Astrocyte of the cerebellum (primary cell): ENCODE data around the gene MYADML2.

Experiments
- DNase-seq: peaks from one replicate; pipeline ENCODE4 v3.0.0-alpha.2; 2011; ENCODE audit warnings: low read depth
- H3K4me3 ChIP-seq: 2 replicates; pipeline ENCODE4 v1.5.1; 2011; ENCODE audit warnings: mild to moderate bottlenecking, low read depth, low read length, moderate library complexity
- CTCF ChIP-seq: IDR thresholded peaks from 2 replicates; pipeline ENCODE4 v1.5.1; 2012; ENCODE audit warnings: low read length, low read depth, moderate library complexity, mild to moderate bottlenecking; ENCODE audit errors: missing control alignments
- in situ Hi-C: cut with HindIII; loops from 2 replicates; pipeline ENCODE4 v1.10.0; 2017; ENCODE audit warnings: low sequenced_read_pairs

The MYADML2 gene

DNA sequence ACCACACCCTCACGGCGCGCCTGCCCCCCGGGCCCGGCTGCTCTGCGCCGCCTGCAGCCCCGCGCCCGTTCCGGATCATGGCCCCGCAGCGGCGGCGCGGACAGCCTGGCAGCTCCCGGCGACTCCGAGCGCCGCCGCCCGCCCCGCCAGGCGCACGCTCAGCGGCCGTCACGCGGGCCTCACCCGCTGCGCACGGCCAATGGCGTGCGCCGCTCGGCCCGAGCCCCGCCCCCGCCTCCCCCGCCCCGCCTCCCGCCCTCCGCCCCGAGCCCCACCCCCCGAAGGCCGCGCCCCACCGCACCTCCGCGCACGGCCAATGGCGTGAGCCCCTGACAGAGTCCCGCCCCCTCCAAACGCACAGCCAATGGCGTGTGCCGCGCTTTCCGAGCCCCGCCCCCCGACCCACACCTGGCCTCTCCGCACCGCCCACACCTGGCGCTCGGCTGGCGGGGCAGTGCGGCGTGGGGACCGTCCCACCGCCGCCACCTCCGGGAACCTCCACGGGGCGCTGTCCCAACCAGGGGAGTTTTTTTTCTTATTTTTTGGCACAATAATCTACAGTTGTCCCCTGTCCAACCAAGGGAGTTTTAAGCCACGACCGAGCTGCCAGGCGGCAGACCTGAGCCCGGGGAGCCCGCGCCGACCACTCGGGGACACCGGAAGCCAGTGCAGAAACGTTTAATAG, 35.6 kb downstream of the MYADML2 start, which contains the start of gene PCYT2:
Gene PCYT2, minus strand, starts transcription at position 123 of the 685 bp plus-strand sequence. Its CDS starts 44 bp downstream, at position 79.
- H3K4me3 ChIP-seq: peak within 1 kb of the TSS; percentile 64
- TF ChIP-seq CTCF: no peak
- DNase-seq: peak; percentile 48
- in situ Hi-C loops: no loop called here

- H3K4me3 ChIP-seq: peak overlapping the region; percentile 64
- in situ Hi-C loops: no loop called here
- TF ChIP-seq CTCF: no peak
- no peak for DNase-seq
Measured at GRCh38 chr17:81910840-81911276, 36.2 kb downstream of the MYADML2 start.

- no peak for TF ChIP-seq CTCF
- in situ Hi-C loops: no loop called here
Measured at GRCh38 chr17:81909966-81910839, 36.8 kb downstream of the MYADML2 start.

DNA sequence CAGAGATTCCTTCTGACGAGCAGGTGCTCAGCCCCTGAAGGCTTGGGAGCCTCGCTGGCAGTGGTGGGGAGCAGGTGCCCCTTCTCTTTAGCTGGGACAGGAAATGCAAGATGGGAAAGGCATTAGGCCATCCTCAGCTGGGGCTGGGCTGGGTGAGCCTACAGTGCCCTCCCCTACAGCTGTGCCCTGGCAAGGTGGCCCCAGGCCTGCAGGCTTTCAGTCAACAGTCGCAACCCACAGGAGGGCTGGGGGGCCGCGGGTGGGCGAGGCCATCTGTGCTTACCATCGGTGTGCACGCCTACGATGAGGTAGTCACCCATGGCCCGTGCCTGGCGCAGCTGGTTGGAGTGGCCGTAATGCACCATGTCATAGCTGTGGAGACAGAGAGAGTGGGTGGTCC, 37.8 kb downstream of the MYADML2 start:
- in situ Hi-C loops: no loop called here
- no peak overlapping the region for H3K4me3 ChIP-seq
- TF ChIP-seq CTCF: no peak
- no peak for DNase-seq

More at GRCh38 chr17:81909966-81910839, 36.8 kb downstream of the MYADML2 start:
- peak overlapping the region; percentile 64 for H3K4me3 ChIP-seq
- DNase-seq: no peak

DNA sequence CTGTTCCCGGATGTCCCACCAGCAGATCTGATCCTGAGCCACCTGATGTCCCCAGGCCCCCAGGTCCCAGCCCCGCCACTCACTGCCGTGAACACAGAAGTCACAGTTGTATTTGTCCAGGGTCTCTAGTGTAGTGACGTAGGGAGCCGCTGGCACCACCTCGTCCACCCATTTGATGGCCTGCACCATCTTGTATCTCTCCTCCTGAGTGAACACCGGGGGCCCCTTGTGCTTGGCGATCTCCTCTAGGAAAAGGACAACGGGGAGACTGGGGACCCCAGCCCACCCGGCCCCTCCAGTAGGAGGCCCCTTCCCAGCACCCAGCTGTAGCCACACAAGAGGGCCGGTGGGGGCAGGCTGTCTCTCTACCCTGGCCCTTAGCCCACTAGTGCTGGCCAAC, 38.2 kb downstream of the MYADML2 start:
- in situ Hi-C loops: no loop called here
- no peak for TF ChIP-seq CTCF
- no peak for DNase-seq
- no peak overlapping the region for H3K4me3 ChIP-seq

DNA sequence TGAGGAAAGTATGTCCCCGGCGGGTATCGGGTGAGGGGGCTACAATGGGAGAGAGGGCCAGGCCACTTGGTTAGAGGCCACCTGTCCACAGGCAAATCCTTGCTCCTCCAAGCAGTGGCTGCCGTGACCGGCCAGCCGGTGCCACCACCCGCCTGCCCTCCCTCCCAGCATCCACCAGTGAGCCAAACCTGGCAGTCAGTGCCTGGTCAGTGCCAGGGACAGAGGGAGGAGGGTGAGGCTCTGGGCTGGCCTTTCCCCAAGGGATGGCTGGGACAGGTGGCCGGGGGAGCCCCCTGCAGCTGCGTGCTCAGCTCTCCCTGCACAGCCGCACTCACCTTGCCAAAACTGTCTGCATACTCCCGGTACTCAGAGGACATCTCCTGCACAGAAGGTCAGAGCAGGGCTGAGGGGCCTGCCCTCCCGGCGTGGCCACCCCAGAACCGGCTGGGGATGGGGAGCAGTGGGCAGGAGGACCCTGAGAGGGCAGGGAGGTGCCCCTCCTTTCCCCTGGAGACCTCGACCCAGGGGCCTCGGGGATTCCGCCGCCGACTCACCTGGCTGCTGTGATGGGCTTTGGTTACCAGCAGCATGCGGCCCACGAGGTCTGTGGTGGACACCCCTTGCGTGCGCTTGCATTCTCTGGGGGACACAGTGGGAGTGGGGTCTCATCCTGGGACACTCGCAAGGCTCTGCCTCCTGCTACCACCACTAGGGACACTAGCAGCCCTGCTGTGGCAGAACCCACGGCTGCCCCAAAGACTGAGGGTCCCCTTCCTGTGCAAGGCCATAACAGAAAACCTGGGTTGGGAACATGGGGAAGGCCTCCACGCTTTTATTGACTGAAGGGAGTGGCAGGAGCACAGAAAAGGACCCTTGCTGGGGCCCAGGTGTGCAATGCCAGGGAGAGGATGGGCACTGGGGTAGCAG, 39.6 kb downstream of the MYADML2 start:
- no peak overlapping the region for H3K4me3 ChIP-seq
- no peak for TF ChIP-seq CTCF
- in situ Hi-C loops: no loop called here
- no peak for DNase-seq
